IMR-90 (cell line): ENCODE results near the gene PHEX.

ENCODE experiments used
- BHLHE40 ChIP-seq: fragments of 150-350 bp; IDR thresholded peaks from 2 replicates; pipeline ENCODE4 v1.6.1; 2016; ENCODE audit warnings: mild to moderate bottlenecking, low read depth, low read length
- CEBPB ChIP-seq: IDR thresholded peaks from 2 replicates; pipeline ENCODE4 v1.6.1; 2012; ENCODE audit warnings: low read depth, low read length, improper control_type of control experiment
- CHD1 ChIP-seq: IDR thresholded peaks from 2 replicates; pipeline ENCODE4 v1.6.1; 2012; ENCODE audit warnings: low read depth, low read length, improper control_type of control experiment
- FOS ChIP-seq: fragments of 150-350 bp; IDR thresholded peaks from 2 replicates; pipeline ENCODE4 v1.6.1; 2016; ENCODE audit warnings: low read depth, low read length
- MAFK ChIP-seq: IDR thresholded peaks from 2 replicates; pipeline ENCODE4 v1.6.1; 2012; ENCODE audit warnings: low read depth, low read length, improper control_type of control experiment
- MAZ ChIP-seq: IDR thresholded peaks from 2 replicates; pipeline ENCODE4 v1.6.1; 2012; ENCODE audit warnings: low read depth, mild to moderate bottlenecking, low read length, improper control_type of control experiment, moderate library complexity, borderline replicate concordance
- POLR2A ChIP-seq: IDR thresholded peaks from 2 replicates; pipeline ENCODE4 v1.6.1; 2012; ENCODE audit warnings: mild to moderate bottlenecking, low read depth, low read length
- RAD21 ChIP-seq: IDR thresholded peaks from 2 replicates; pipeline ENCODE4 v1.6.1; 2012; ENCODE audit warnings: low read length, improper control_type of control experiment
- RCOR1 ChIP-seq: IDR thresholded peaks from 2 replicates; pipeline ENCODE4 v1.6.1; 2012; ENCODE audit warnings: mild to moderate bottlenecking, low read length, improper control_type of control experiment; ENCODE audit not compliant: insufficient replicate concordance
- RFX5 ChIP-seq: IDR thresholded peaks from 2 replicates; pipeline ENCODE4 v1.8.0; 2012; ENCODE audit warnings: low read depth, mild to moderate bottlenecking, low read length, moderate library complexity
- USF2 ChIP-seq: fragments of 150-350 bp; IDR thresholded peaks from 2 replicates; pipeline ENCODE4 v1.6.1; 2017; ENCODE audit warnings: mild to moderate bottlenecking, antibody characterized with exemption, low read length, low read depth
- TF ChIP-seq, protein P1 (sequence below): conservative IDR thresholded peaks from 2 replicates; pipeline ENCODE4 v1.5.1; 2012; ENCODE audit warnings: mild to moderate bottlenecking, low read depth, low read length, improper control_type of control experiment

GRCh38 chrX:22139822-22140221, 107.7 kb downstream of the PHEX start:
- TF ChIP-seq, protein P1, sequence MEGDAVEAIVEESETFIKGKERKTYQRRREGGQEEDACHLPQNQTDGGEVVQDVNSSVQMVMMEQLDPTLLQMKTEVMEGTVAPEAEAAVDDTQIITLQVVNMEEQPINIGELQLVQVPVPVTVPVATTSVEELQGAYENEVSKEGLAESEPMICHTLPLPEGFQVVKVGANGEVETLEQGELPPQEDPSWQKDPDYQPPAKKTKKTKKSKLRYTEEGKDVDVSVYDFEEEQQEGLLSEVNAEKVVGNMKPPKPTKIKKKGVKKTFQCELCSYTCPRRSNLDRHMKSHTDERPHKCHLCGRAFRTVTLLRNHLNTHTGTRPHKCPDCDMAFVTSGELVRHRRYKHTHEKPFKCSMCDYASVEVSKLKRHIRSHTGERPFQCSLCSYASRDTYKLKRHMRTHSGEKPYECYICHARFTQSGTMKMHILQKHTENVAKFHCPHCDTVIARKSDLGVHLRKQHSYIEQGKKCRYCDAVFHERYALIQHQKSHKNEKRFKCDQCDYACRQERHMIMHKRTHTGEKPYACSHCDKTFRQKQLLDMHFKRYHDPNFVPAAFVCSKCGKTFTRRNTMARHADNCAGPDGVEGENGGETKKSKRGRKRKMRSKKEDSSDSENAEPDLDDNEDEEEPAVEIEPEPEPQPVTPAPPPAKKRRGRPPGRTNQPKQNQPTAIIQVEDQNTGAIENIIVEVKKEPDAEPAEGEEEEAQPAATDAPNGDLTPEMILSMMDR, result no peak
- TF ChIP-seq POLR2A (no peak), MAFK (no peak), USF2 (no peak), MAZ (no peak), CHD1 (no peak), RCOR1 (no peak), BHLHE40 (no peak), RAD21 (no peak), CEBPB (no peak), FOS (no peak), RFX5 (no peak)
